H9 (cell line): ENCODE measurements around the gene TCFL5. TPM values are rescaled to one million over a fixed set of nuclear protein-coding genes. Genes with fewer than 3 reads are reported as not detected.

Source experiments
- DNase-seq: peaks from one replicate; pipeline ENCODE4 v3.0.0-alpha.2; 2017
- H2AFZ ChIP-seq: one replicate; pipeline ENCODE4 v1.6.1; 2013; ENCODE audit warnings: mild to moderate bottlenecking, low read length, control low read depth, moderate library complexity
- H2AK5ac ChIP-seq: 2 replicates; pipeline ENCODE4 v1.6.1; 2013; ENCODE audit warnings: low read length, control low read depth, mixed read lengths; ENCODE audit not compliant: insufficient read length
- H2BK120ac ChIP-seq: one replicate; pipeline ENCODE4 v1.6.1; 2013; ENCODE audit warnings: low read depth, mild to moderate bottlenecking, low read length, control low read depth, inconsistent platforms; ENCODE audit not compliant: poor library complexity, severe bottlenecking
- H2BK12ac ChIP-seq: 2 replicates; pipeline ENCODE4 v1.6.1; 2013; ENCODE audit warnings: low read length, control low read depth, mixed read lengths, low read depth; ENCODE audit not compliant: insufficient read length
- H2BK15ac ChIP-seq: 2 replicates; pipeline ENCODE4 v1.6.1; 2013; ENCODE audit warnings: low read depth, low read length, control low read depth
- H2BK20ac ChIP-seq: one replicate; pipeline ENCODE4 v1.6.1; 2013; ENCODE audit warnings: low read depth, mild to moderate bottlenecking, low read length, control low read depth, inconsistent platforms; ENCODE audit not compliant: poor library complexity, severe bottlenecking
- H2BK5ac ChIP-seq: 2 replicates; pipeline ENCODE4 v1.6.1; 2013; ENCODE audit warnings: low read length, control low read depth, mixed read lengths; ENCODE audit not compliant: insufficient read length
- H3K14ac ChIP-seq: 2 replicates; pipeline ENCODE4 v1.6.1; 2013; ENCODE audit warnings: low read length, control low read depth; ENCODE audit not compliant: insufficient read depth
- H3K18ac ChIP-seq: 2 replicates; pipeline ENCODE4 v1.6.1; 2013; ENCODE audit warnings: low read depth, mild to moderate bottlenecking, mixed read lengths, low read length, control low read depth; ENCODE audit not compliant: insufficient read length
- H3K23ac ChIP-seq: 2 replicates; pipeline ENCODE4 v1.6.1; 2013; ENCODE audit warnings: low read length, control low read depth, mixed read lengths, low read depth; ENCODE audit not compliant: insufficient read length
- H3K23me2 ChIP-seq: 2 replicates; pipeline ENCODE4 v1.6.1; 2013; ENCODE audit warnings: low read depth, mild to moderate bottlenecking, mixed read lengths, low read length, control low read depth; ENCODE audit not compliant: insufficient read length, poor library complexity, severe bottlenecking
- H3K27ac ChIP-seq: 2 replicates; pipeline ENCODE4 v1.5.1; 2013; ENCODE audit warnings: low read length, control low read depth, mixed read lengths, low read depth; ENCODE audit not compliant: insufficient read length
- H3K27me3 ChIP-seq: 2 replicates; pipeline ENCODE4 v1.6.1; 2013; ENCODE audit warnings: low read length, control low read depth, inconsistent platforms; ENCODE audit not compliant: insufficient read depth
- H3K4ac ChIP-seq: 2 replicates; pipeline ENCODE4 v1.6.1; 2013; ENCODE audit warnings: low read depth, mild to moderate bottlenecking, control low read depth, inconsistent platforms, low read length, moderate library complexity
- H3K4me1 ChIP-seq: 2 replicates; pipeline ENCODE4 v1.6.1; 2013; ENCODE audit warnings: low read length, control low read depth, inconsistent platforms; ENCODE audit not compliant: insufficient read depth
- H3K4me2 ChIP-seq: 2 replicates; pipeline ENCODE4 v1.6.1; 2013; ENCODE audit warnings: low read length, control low read depth, mixed read lengths; ENCODE audit not compliant: insufficient read length, insufficient read depth
- H3K56ac ChIP-seq: 2 replicates; pipeline ENCODE4 v1.6.1; 2013; ENCODE audit warnings: low read depth, mild to moderate bottlenecking, mixed read lengths, low read length, control low read depth; ENCODE audit not compliant: insufficient read length
- H3K79me1 ChIP-seq: 2 replicates; pipeline ENCODE4 v1.6.1; 2013; ENCODE audit warnings: low read depth, mild to moderate bottlenecking, moderate library complexity, low read length, control low read depth, inconsistent platforms; ENCODE audit not compliant: insufficient read depth, poor library complexity, severe bottlenecking
- H3K79me2 ChIP-seq: 2 replicates; pipeline ENCODE4 v1.6.1; 2013; ENCODE audit warnings: low read length, control low read depth, inconsistent platforms; ENCODE audit not compliant: insufficient read depth
- H3K9ac ChIP-seq: 2 replicates; pipeline ENCODE4 v1.6.1; 2013; ENCODE audit warnings: low read length, control low read depth, mixed read lengths; ENCODE audit not compliant: insufficient read length; ENCODE audit errors: extremely low read depth
- H3K9me3 ChIP-seq: one replicate; pipeline ENCODE4 v1.6.1; 2013; ENCODE audit warnings: low read depth, low read length, inconsistent platforms; ENCODE audit not compliant: control insufficient read depth
- H3T11ph ChIP-seq: one replicate; pipeline ENCODE4 v1.6.1; 2013; ENCODE audit warnings: mild to moderate bottlenecking, low read length, control low read depth, inconsistent platforms
- H4K20me1 ChIP-seq: one replicate; pipeline ENCODE4 v1.6.1; 2013; ENCODE audit not compliant: control insufficient read depth, insufficient read length, insufficient read depth
- H4K5ac ChIP-seq: 2 replicates; pipeline ENCODE4 v1.6.1; 2013; ENCODE audit warnings: low read depth, mild to moderate bottlenecking, mixed read lengths, low read length, control low read depth; ENCODE audit not compliant: insufficient read length
- H4K8ac ChIP-seq: replicated peaks from 2 replicates; pipeline ENCODE4 v1.6.1; 2013; ENCODE audit warnings: low read length, control low read depth, mixed read lengths, low read depth; ENCODE audit not compliant: insufficient read length
- H4K91ac ChIP-seq: 2 replicates; pipeline ENCODE4 v1.6.1; 2013; ENCODE audit warnings: low read depth, mild to moderate bottlenecking, moderate library complexity, mixed read lengths, low read length, control low read depth; ENCODE audit not compliant: insufficient read length
- H3K27ac Mint-ChIP-seq, 3 experiments: 2 replicates in 2 of 3; 3 replicates in 1 of 3; pipeline ENCODE4 v1.8.0; 2020 to 2021; ENCODE audit warnings: mixed read lengths in 3 of 3, mild to moderate bottlenecking in 1 of 3, moderate library complexity in 1 of 3
- H3K27me3 Mint-ChIP-seq: 2 replicates; pipeline ENCODE4 v1.8.0; 2021; ENCODE audit warnings: low read depth, mild to moderate bottlenecking, moderate library complexity, mixed read lengths
- H3K36me3 Mint-ChIP-seq, 3 experiments: 2 replicates in 2 of 3; 3 replicates in 1 of 3; pipeline ENCODE4 v1.8.0; 2020 to 2021; ENCODE audit warnings: low read depth in 3 of 3, mixed read lengths in 3 of 3; ENCODE audit not compliant: insufficient read depth in 1 of 3
- H3K4me1 Mint-ChIP-seq, 2 experiments: 2 replicates each; pipeline ENCODE4 v1.8.0; 2020; ENCODE audit warnings: mixed read lengths in 2 of 2
- H3K4me3 Mint-ChIP-seq, 2 experiments: 2 replicates in 1 of 2; 3 replicates in 1 of 2; pipeline ENCODE4 v1.8.0; 2020 to 2021; ENCODE audit warnings: mild to moderate bottlenecking in 2 of 2, mixed read lengths in 2 of 2, moderate library complexity in 1 of 2
- H3K9me3 Mint-ChIP-seq, 2 experiments: 2 replicates in 1 of 2; 3 replicates in 1 of 2; pipeline ENCODE4 v1.8.0; 2020; ENCODE audit warnings: mild to moderate bottlenecking in 2 of 2, mixed read lengths in 2 of 2, moderate library complexity in 1 of 2
- CTCF ChIP-seq: fragments of 200-600 bp; sonication (generic); conservative IDR thresholded peaks from 3 replicates; pipeline ENCODE4 v1.8.0; 2021; ENCODE audit warnings: antibody characterized with exemption, mild to moderate bottlenecking
- WGBS: extraction: QIAGEN DNeasy Blood & Tissue Kit; methylation state at CpG from one replicate; pipeline ENCODE4 v1.1.7; 2013; ENCODE audit warnings: missing lambda C conversion rate, low lambda C conversion rate, mixed read lengths; ENCODE audit not compliant: insufficient read length; ENCODE audit errors: extremely low coverage; 5-methylcytosine and 5-hydroxymethylcytosine counted together
- total RNA-seq: library from RNA; stranded (reverse); gene quantifications from 2 replicates; pipeline ENCODE4 v1.2.1, GENCODE V29; 2021

TCFL5 gene
- total RNA-seq, 1 experiment from 2014 or later = 16.4 TPM

GRCh38 chr20:62884556-62884955 lies 22.9 kb upstream of the TCFL5 start:
- H3T11ph ChIP-seq = no peak overlapping the region
- H3K27me3 Mint-ChIP-seq = no peaks in the 10 kb centered on the region
- WGBS = no CpG with 5 or more reads among the region's 8 CpGs
- H3K4me3 Mint-ChIP-seq = no peak overlapping the region
- no peak overlapping the region for H4K5ac ChIP-seq
- no peak overlapping the region for H2BK15ac ChIP-seq
- H3K79me2 ChIP-seq = no peaks in the 10 kb centered on the region
- H3K23me2 ChIP-seq = no peaks in the 10 kb centered on the region
- no peak overlapping the region for H2BK20ac ChIP-seq
- H3K14ac ChIP-seq = no peak overlapping the region
- H3K9me3 ChIP-seq = no peaks in the 10 kb centered on the region
- H4K91ac ChIP-seq = no peak overlapping the region
- H3K4ac ChIP-seq = no peak overlapping the region
- H3K18ac ChIP-seq = no peak overlapping the region
- no peak for DNase-seq
- H3K9me3 Mint-ChIP-seq = no peaks in the 10 kb centered on the region
- H4K20me1 ChIP-seq = no peaks in the 10 kb centered on the region
- H2BK120ac ChIP-seq = no peak overlapping the region
- no peaks in the 10 kb centered on the region for H3K27me3 ChIP-seq
- peak overlapping the region in 1 of 3 experiments; percentile 25; a peak in 2 of 7 replicates for H3K27ac Mint-ChIP-seq
- H3K36me3 Mint-ChIP-seq = peaks cover 23 to 66% (median 34%) of the 10 kb centered on the region in 3 experiments
- H3K4me1 Mint-ChIP-seq = peaks cover 24 to 31% of the 10 kb centered on the region in 2 experiments
- no peak overlapping the region for H3K4me2 ChIP-seq
- no peaks in the 10 kb centered on the region; the same call in 1 of the 2 replicates for H3K4me1 ChIP-seq
- H2BK12ac ChIP-seq = no peak overlapping the region
- H3K56ac ChIP-seq = no peak overlapping the region
- no peak overlapping the region for H2AK5ac ChIP-seq
- TF ChIP-seq CTCF = no peak
- H3K27ac ChIP-seq = no peak overlapping the region
- no peak overlapping the region for H2BK5ac ChIP-seq
- no peak overlapping the region for H3K9ac ChIP-seq
- no peak overlapping the region for H4K8ac ChIP-seq
- no peaks in the 10 kb centered on the region for H3K79me1 ChIP-seq
- no peak overlapping the region for H3K23ac ChIP-seq
- no peak overlapping the region for H2AFZ ChIP-seq
